GM12872 (cell line): Measurements from ENCODE around the gene LRRFIP1.

ENCODE experiments used
- CTCF ChIP-seq: IDR thresholded peaks from 3 replicates; pipeline ENCODE4 v1.5.1; 2011; ENCODE audit warnings: low read depth, mild to moderate bottlenecking, low read length, moderate library complexity; ENCODE audit not compliant: insufficient read depth

The LRRFIP1 gene

GRCh38 chr2:237593596-237594320 lies 33.6 kb upstream of the LRRFIP1 start:
- TF ChIP-seq CTCF: no peak

GRCh38 chr2:237594514-237594871 lies 32.9 kb upstream of the LRRFIP1 start:
- TF ChIP-seq CTCF: no peak

GRCh38 chr2:237596520-237597195 lies 30.7 kb upstream of the LRRFIP1 start:
- no peak for TF ChIP-seq CTCF

- TF ChIP-seq CTCF: no peak
These were observed 29.9 kb upstream of the LRRFIP1 start for GRCh38 chr2:237597196-237598145.

GRCh38 chr2:237598468-237599208 lies 28.7 kb upstream of the LRRFIP1 start:
- no peak for TF ChIP-seq CTCF

GRCh38 chr2:237599465-237600110 lies 27.8 kb upstream of the LRRFIP1 start:
- no peak for TF ChIP-seq CTCF
